Neural crest cell (in vitro differentiated cells): ENCODE measurements around the gene STX16. TPM values are rescaled to one million over a fixed set of nuclear protein-coding genes. Genes with fewer than 3 reads are reported as not detected.

Experiments used
- DNase-seq: peaks from one replicate; pipeline ENCODE4 v3.0.0; 2021; ENCODE audit warnings: low read depth, mixed read lengths, low spot score
- H3K27ac Mint-ChIP-seq: one replicate; pipeline ENCODE4 v1.8.0; 2021; ENCODE audit warnings: mild to moderate bottlenecking, mixed read lengths; ENCODE audit not compliant: unreplicated experiment
- H3K27me3 Mint-ChIP-seq: 2 replicates; pipeline ENCODE4 v1.8.0; 2021; ENCODE audit warnings: low read depth, mild to moderate bottlenecking, mixed read lengths
- H3K36me3 Mint-ChIP-seq: 2 replicates; pipeline ENCODE4 v1.8.0; 2021; ENCODE audit warnings: low read depth, mild to moderate bottlenecking, mixed read lengths
- H3K4me1 Mint-ChIP-seq: 2 replicates; pipeline ENCODE4 v1.8.0; 2021; ENCODE audit warnings: mixed read lengths
- H3K4me3 Mint-ChIP-seq: one replicate; pipeline ENCODE4 v1.8.0; 2021; ENCODE audit warnings: mild to moderate bottlenecking, mixed read lengths
- H3K9me3 Mint-ChIP-seq: 2 replicates; pipeline ENCODE4 v1.8.0; 2021; ENCODE audit warnings: mixed read lengths
- CTCF ChIP-seq: fragments of 200-600 bp; sonication (generic); conservative IDR thresholded peaks from 2 replicates; pipeline ENCODE4 v1.5.0; 2021; ENCODE audit warnings: antibody characterized with exemption, mild to moderate bottlenecking
- total RNA-seq: library from RNA; stranded (reverse); gene quantifications from 2 replicates; pipeline ENCODE4 v1.2.1, GENCODE V29; 2021

Gene STX16
- total RNA-seq, 1 donor from 2014 or later: 58.7 TPM

GRCh38 chr20:58703765-58704371, 52.8 kb downstream of the STX16 start:
- no peaks in the 10 kb centered on the region for H3K4me1 Mint-ChIP-seq
- no peaks in the 10 kb centered on the region for H3K9me3 Mint-ChIP-seq
- no peak overlapping the region for H3K4me3 Mint-ChIP-seq
- no peak for DNase-seq
- no peak for TF ChIP-seq CTCF
- H3K36me3 Mint-ChIP-seq: peaks cover 23% of the 10 kb centered on the region
- no peaks in the 10 kb centered on the region for H3K27me3 Mint-ChIP-seq
- peak overlapping the region; percentile 12 for H3K27ac Mint-ChIP-seq

- no peak for DNase-seq
- no peaks in the 10 kb centered on the region for H3K4me1 Mint-ChIP-seq
- H3K27ac Mint-ChIP-seq: peak overlapping the region; percentile 43
- no peaks in the 10 kb centered on the region for H3K9me3 Mint-ChIP-seq
- H3K27me3 Mint-ChIP-seq: no peaks in the 10 kb centered on the region
- peaks cover 23% of the 10 kb centered on the region for H3K36me3 Mint-ChIP-seq
- H3K4me3 Mint-ChIP-seq: no peak overlapping the region
- TF ChIP-seq CTCF: no peak
Measured at GRCh38 chr20:58705208-58705926, 54.3 kb downstream of the STX16 start.

GRCh38 chr20:58706150-58706892, 55.2 kb downstream of the STX16 start:
- H3K36me3 Mint-ChIP-seq: peaks cover 23% of the 10 kb centered on the region

GRCh38 chr20:58706975-58707681, 56.0 kb downstream of the STX16 start:
- Mint-ChIP-seq H3K36me3 (peaks cover 23% of the 10 kb centered on the region), H3K9me3 (no peaks in the 10 kb centered on the region), H3K4me3 (no peak overlapping the region), H3K27ac (no peak overlapping the region), H3K27me3 (no peaks in the 10 kb centered on the region), H3K4me1 (no peaks in the 10 kb centered on the region)
- TF ChIP-seq CTCF: no peak
- no peak for DNase-seq

More at GRCh38 chr20:58706150-58706892, 55.2 kb downstream of the STX16 start:
- Mint-ChIP-seq H3K27me3 (no peaks in the 10 kb centered on the region), H3K4me1 (no peaks in the 10 kb centered on the region), H3K4me3 (no peak overlapping the region), H3K27ac (no peak overlapping the region), H3K9me3 (no peaks in the 10 kb centered on the region)
- no peak for DNase-seq
- no peak for TF ChIP-seq CTCF

- no peak overlapping the region for H3K27ac Mint-ChIP-seq
- H3K4me1 Mint-ChIP-seq: no peaks in the 10 kb centered on the region
- no peak for TF ChIP-seq CTCF
- no peak for DNase-seq
- H3K27me3 Mint-ChIP-seq: no peaks in the 10 kb centered on the region
- H3K4me3 Mint-ChIP-seq: no peak overlapping the region
- H3K36me3 Mint-ChIP-seq: peaks cover 19% of the 10 kb centered on the region
- H3K9me3 Mint-ChIP-seq: no peaks in the 10 kb centered on the region
Measured at GRCh38 chr20:58707770-58708169, 56.7 kb downstream of the STX16 start.
